Upper lobe of right lung (tissue), 1 donor: ENCODE data around the gene ERC1. TPM values are rescaled to one million over a fixed set of nuclear protein-coding genes. Genes with fewer than 3 reads are reported as not detected.

Source experiments
- ATAC-seq: fragments of 200-7000 bp; cut with Tn5 transposase; one replicate; pipeline ENCODE4 v1.9.1; 2020; ENCODE audit warnings: mild to moderate bottlenecking, moderate library complexity
- DNase-seq: peaks from one replicate; pipeline ENCODE4 v3.0.0-alpha.2; 2020
- H3K27ac ChIP-seq: fragments of 200-600 bp; one replicate; pipeline ENCODE4 v1.8.0; 2022
- H3K27me3 ChIP-seq: fragments of 200-600 bp; one replicate; pipeline ENCODE4 v1.8.0; 2022; ENCODE audit warnings: mild to moderate bottlenecking
- H3K36me3 ChIP-seq: fragments of 200-600 bp; one replicate; pipeline ENCODE4 v1.8.0; 2022
- H3K4me1 ChIP-seq: fragments of 200-600 bp; one replicate; pipeline ENCODE4 v1.8.0; 2022
- H3K4me3 ChIP-seq: fragments of 200-600 bp; one replicate; pipeline ENCODE4 v1.8.0; 2022; ENCODE audit warnings: mild to moderate bottlenecking
- H3K9me3 ChIP-seq: fragments of 200-600 bp; one replicate; pipeline ENCODE4 v1.8.0; 2022
- intact Hi-C: fragments of 100-400 bp; cut with DNase I; formaldehyde crosslinking; loops from one replicate; pipeline ENCODE4 v1.11.0; 2022
- total RNA-seq: library from RNA; stranded (reverse); fragmentation: NEBNext Ultra II Directional; extraction: Animal tissue kit (Norgen Biotek cat#: 25700); gene quantifications from one replicate; pipeline ENCODE4 v1.2.1, GENCODE V29; 2021
- TF ChIP-seq, protein P1 (sequence below): fragments of 200-600 bp; IDR thresholded peaks from one replicate; pipeline ENCODE4 v1.8.0; 2022; ENCODE audit warnings: antibody characterized with exemption
- donor health status: DM: no; HTN: yes; CAD: no; lungs with severe emphysema.

ERC1 gene
- total RNA-seq, 1 donor from 2014 or later = 54.3 TPM

DNA sequence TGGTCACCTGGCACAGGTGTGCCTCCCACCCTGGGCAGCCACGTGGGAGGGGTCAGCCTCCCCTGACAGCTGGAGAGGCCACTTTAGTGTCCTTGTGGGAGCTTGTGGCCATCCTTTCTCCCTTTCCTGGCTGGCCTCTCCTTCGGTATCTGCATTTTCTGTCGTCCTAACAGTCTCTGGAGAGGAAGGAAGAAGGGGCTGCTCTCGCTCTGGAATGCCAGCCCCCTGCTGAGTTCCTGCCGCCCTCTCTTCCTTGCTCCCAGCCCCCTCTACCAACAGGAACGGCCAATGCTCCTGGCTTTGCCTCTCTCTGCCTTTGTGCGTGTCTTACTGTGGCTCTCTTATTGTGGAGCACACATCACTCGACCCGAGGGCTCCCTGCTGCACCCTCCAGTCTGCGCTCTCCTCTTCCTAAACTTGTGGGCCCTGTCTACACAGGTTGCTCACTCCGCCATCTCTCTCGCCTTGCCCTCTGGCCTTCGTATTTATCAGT, 532.6 kb downstream of the ERC1 start:
- intact Hi-C loops = no loop called here
- peak; percentile 34 for DNase-seq
- ATAC-seq = no peak

DNA sequence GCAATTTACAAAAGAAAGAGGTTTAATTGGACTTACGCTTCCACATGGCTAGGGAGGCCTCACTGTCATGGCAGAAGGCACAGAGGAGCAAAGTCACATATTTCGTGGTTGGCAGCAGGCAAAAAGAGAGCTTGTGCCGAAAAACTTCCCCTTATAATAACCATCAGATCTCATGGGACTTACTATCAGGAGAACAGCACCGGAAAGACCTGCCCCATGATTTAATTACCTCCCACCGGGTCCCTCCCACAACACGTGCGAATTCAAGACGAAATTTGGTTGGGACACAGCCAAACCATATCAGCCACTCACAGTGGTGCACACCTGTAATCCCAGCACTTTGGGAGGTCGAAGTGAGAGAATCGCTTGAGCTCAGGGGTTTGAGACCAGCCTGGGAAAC, 534.8 kb downstream of the ERC1 start:
- TF ChIP-seq, protein P1, sequence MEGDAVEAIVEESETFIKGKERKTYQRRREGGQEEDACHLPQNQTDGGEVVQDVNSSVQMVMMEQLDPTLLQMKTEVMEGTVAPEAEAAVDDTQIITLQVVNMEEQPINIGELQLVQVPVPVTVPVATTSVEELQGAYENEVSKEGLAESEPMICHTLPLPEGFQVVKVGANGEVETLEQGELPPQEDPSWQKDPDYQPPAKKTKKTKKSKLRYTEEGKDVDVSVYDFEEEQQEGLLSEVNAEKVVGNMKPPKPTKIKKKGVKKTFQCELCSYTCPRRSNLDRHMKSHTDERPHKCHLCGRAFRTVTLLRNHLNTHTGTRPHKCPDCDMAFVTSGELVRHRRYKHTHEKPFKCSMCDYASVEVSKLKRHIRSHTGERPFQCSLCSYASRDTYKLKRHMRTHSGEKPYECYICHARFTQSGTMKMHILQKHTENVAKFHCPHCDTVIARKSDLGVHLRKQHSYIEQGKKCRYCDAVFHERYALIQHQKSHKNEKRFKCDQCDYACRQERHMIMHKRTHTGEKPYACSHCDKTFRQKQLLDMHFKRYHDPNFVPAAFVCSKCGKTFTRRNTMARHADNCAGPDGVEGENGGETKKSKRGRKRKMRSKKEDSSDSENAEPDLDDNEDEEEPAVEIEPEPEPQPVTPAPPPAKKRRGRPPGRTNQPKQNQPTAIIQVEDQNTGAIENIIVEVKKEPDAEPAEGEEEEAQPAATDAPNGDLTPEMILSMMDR = no peak
- ATAC-seq = no peak
- H3K9me3 ChIP-seq = no peaks in the 10 kb centered on the region
- no peak overlapping the region for H3K27ac ChIP-seq
- peaks cover 10% of the 10 kb centered on the region for H3K27me3 ChIP-seq
- H3K36me3 ChIP-seq = no peaks in the 10 kb centered on the region
- DNase-seq = no peak
- H3K4me1 ChIP-seq = no peaks in the 10 kb centered on the region
- intact Hi-C loops = no loop called here
- no peak overlapping the region for H3K4me3 ChIP-seq

More for the DNA sequence above, 532.6 kb downstream of the ERC1 start:
- Histone ChIP-seq H3K4me1 (no peaks in the 10 kb centered on the region), H3K9me3 (no peaks in the 10 kb centered on the region), H3K4me3 (no peak overlapping the region), H3K27me3 (peaks cover 5% of the 10 kb centered on the region), H3K36me3 (no peaks in the 10 kb centered on the region), H3K27ac (no peak overlapping the region)
- TF ChIP-seq, protein P1 = no peak

DNA sequence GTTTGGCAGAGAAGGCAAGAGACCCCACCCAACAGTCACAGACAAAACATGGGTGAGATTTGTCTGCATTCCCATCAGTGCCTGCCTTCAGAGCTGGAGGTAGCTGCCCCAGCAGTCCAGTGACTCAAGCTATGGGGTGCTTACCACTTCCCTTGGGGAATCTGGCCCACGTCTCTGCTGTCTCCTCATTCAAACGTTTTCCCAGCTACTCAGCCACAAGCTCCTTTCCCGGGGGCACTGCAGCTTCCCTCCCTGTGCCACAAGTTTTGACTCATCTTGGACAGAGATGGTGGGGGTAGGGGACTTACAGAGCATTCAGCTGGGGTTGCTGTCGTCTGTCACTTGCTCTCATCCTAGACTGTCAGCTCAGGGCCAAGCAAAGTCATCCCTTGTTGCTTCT, 536.8 kb downstream of the ERC1 start:
- Histone ChIP-seq H3K4me1 (no peaks in the 10 kb centered on the region), H3K9me3 (no peaks in the 10 kb centered on the region), H3K4me3 (no peak overlapping the region), H3K36me3 (no peaks in the 10 kb centered on the region), H3K27ac (no peak overlapping the region), H3K27me3 (peaks cover 24% of the 10 kb centered on the region)
- ATAC-seq (no peak), DNase-seq (peak; percentile 26)
- intact Hi-C loops = no loop called here
- TF ChIP-seq, protein P1 = no peak

DNA sequence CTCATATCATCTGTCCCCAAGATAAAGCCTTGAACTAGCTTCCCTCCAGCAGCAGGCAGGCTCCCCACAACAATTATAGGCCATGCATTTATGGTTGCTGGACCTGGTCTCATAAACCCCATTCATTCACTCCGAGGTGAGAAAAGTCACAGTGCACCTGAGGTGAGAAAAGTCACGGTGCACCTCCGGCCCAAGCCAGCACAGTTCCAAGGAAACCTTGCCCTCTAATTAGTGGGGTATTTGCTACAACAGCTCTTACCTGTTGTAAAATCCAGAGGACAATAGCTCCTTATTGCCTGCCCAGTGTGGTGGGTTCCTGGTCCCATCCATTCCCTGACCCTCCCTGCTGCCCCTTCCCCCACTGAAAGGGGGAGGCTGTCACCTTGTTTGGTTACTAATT, 537.8 kb downstream of the ERC1 start:
- ATAC-seq = no peak
- Histone ChIP-seq H3K4me3 (no peak overlapping the region), H3K36me3 (no peaks in the 10 kb centered on the region), H3K4me1 (peaks cover 3% of the 10 kb centered on the region), H3K9me3 (no peaks in the 10 kb centered on the region), H3K27ac (no peak overlapping the region), H3K27me3 (peaks cover 24% of the 10 kb centered on the region)
- TF ChIP-seq, protein P1 = no peak
- peak; percentile 23 for DNase-seq
- intact Hi-C loops = no loop called here

DNA sequence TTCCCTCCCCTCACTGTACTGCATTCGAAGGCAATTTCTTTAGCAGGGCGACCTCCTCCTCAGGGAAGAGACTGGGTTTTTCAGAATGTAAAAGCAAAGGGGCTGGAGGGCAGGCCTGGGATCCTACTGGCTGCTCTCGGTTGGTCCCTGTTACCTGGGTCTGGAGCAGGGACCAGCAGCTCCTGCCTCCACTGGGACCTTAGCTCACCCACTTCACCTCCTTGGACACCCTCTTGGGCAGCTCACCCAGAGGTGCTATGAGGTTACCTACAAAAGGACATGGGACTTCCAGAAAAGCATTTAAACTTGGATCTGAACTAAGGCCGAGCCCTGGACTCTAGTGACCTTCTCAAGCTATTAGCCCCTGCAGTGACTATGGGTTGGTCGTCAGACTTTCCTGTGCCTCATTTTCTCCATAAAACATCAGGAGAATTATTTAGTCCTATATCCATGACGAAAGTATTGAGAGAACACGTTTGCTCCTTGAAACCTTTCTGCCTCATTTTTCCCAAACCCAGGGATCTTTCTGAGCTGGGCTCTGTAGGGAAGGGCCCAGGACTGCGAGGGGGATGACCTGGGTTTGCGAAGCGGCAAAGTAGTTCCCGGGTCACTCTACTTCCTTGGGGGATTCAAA, 538.3 kb downstream of the ERC1 start:
- H3K4me3 ChIP-seq = peak overlapping the region; percentile 42
- H3K27me3 ChIP-seq = peaks cover 25% of the 10 kb centered on the region
- no peaks in the 10 kb centered on the region for H3K9me3 ChIP-seq
- H3K4me1 ChIP-seq = peaks cover 4% of the 10 kb centered on the region
- TF ChIP-seq, protein P1 = no peak
- intact Hi-C loops = no loop called here
- peak; percentile 38 for DNase-seq
- ATAC-seq = no peak
- H3K27ac ChIP-seq = no peak overlapping the region
- no peaks in the 10 kb centered on the region for H3K36me3 ChIP-seq
